Measurements from ENCODE around the gene INTU.

Gene INTU

GRCh38 chr4:127747883-127748282, 115.1 kb downstream of the INTU start:
- no peak for DNase-seq (ENCODE audit: low spot score)

GRCh38 chr4:127748957-127749356, 116.2 kb downstream of the INTU start:
- no peak for DNase-seq (ENCODE audit: low spot score)

- DNase-seq (ENCODE audit: low spot score) = no peak
Observed at GRCh38 chr4:127756906-127757305, 124.1 kb downstream of the INTU start.

GRCh38 chr4:127759228-127759820, 126.6 kb downstream of the INTU start:
- no peak for DNase-seq (ENCODE audit: low spot score)

- no peak for DNase-seq (ENCODE audit: low spot score)
Observed at GRCh38 chr4:127759893-127760292, 127.1 kb downstream of the INTU start.

- no peak for DNase-seq (ENCODE audit: low spot score)
Observed at GRCh38 chr4:127771535-127772275, 138.9 kb downstream of the INTU start.

- DNase-seq (ENCODE audit: low spot score) = no peak
Observed at GRCh38 chr4:127772769-127773671, 140.3 kb downstream of the INTU start.

GRCh38 chr4:127775843-127776242, 143.1 kb downstream of the INTU start:
- no peak for DNase-seq (ENCODE audit: low spot score)

Measured in globus pallidus (tissue), 1 donor.